Mesenchymal stem cell (in vitro differentiated cells and primary cell): ENCODE results near the gene ATP6V0A1. TPM values are rescaled to one million over a fixed set of nuclear protein-coding genes. Genes with fewer than 3 reads are reported as not detected.

Experiments
- DNase-seq: peaks from one replicate; pipeline ENCODE4 v3.0.0-alpha.2; 2013
- H2AFZ ChIP-seq: one replicate; pipeline ENCODE4 v1.6.1; 2013; ENCODE audit warnings: low read depth, mild to moderate bottlenecking, control low read depth, inconsistent platforms, low read length, moderate library complexity
- H2AK5ac ChIP-seq: 2 replicates; pipeline ENCODE4 v1.6.1; 2013; ENCODE audit warnings: low read length, moderate library complexity, mild to moderate bottlenecking, inconsistent platforms; ENCODE audit not compliant: severe bottlenecking
- H2BK120ac ChIP-seq: one replicate; pipeline ENCODE4 v1.6.1; 2013; ENCODE audit warnings: low read depth, mild to moderate bottlenecking, inconsistent platforms, low read length, moderate library complexity
- H2BK12ac ChIP-seq, 2 experiments: one replicate each; pipeline ENCODE4 v1.6.1; 2013; ENCODE audit warnings: inconsistent platforms in 2 of 2, low read length in 2 of 2, mild to moderate bottlenecking in 2 of 2, moderate library complexity in 2 of 2, control low read depth in 1 of 2
- H2BK15ac ChIP-seq: one replicate; pipeline ENCODE4 v1.6.1; 2013; ENCODE audit warnings: mild to moderate bottlenecking, low read depth, inconsistent platforms; ENCODE audit not compliant: poor library complexity, severe bottlenecking
- H2BK5ac ChIP-seq: 2 replicates; pipeline ENCODE4 v1.6.1; 2013; ENCODE audit warnings: low read depth, mild to moderate bottlenecking, low read length, control low read depth, inconsistent platforms; ENCODE audit not compliant: poor library complexity, severe bottlenecking
- H3K14ac ChIP-seq, 2 experiments: one replicate each; pipeline ENCODE4 v1.6.1; 2013; ENCODE audit warnings: inconsistent platforms in 2 of 2, low read length in 2 of 2, control low read depth in 1 of 2, mild to moderate bottlenecking in 1 of 2, moderate library complexity in 1 of 2
- H3K18ac ChIP-seq, 2 experiments: one replicate each; pipeline ENCODE4 v1.6.1; 2013; ENCODE audit warnings: inconsistent platforms in 2 of 2, low read length in 2 of 2, control low read depth in 1 of 2, low read depth in 1 of 2, mild to moderate bottlenecking in 1 of 2
- H3K23ac ChIP-seq, 2 experiments: one replicate each; pipeline ENCODE4 v1.6.1; 2013; ENCODE audit warnings: inconsistent platforms in 2 of 2, low read length in 2 of 2, mild to moderate bottlenecking in 2 of 2, moderate library complexity in 2 of 2, control low read depth in 1 of 2
- H3K27ac ChIP-seq: 2 replicates; pipeline ENCODE4 v1.5.1; 2013; ENCODE audit warnings: mild to moderate bottlenecking, moderate library complexity, low read length, control low read depth, inconsistent platforms; ENCODE audit not compliant: poor library complexity, severe bottlenecking
- H3K27me3 ChIP-seq, 2 experiments: 2 replicates each; pipeline versions ENCODE4 v1.6.1 to v1.7.0; 2013; ENCODE audit warnings: low read length in 2 of 2, mild to moderate bottlenecking in 2 of 2, moderate library complexity in 2 of 2, control low read depth in 1 of 2, inconsistent platforms in 1 of 2; ENCODE audit not compliant: control insufficient read depth in 1 of 2, insufficient read depth in 1 of 2
- H3K36me3 ChIP-seq, 2 experiments: 2 replicates each; pipeline versions ENCODE4 v1.6.1 to v1.7.0; 2013; ENCODE audit warnings: low read length in 2 of 2, control low read depth in 1 of 2, inconsistent platforms in 1 of 2, low read depth in 1 of 2, mild to moderate bottlenecking in 1 of 2; ENCODE audit not compliant: insufficient read depth in 2 of 2, control insufficient read depth in 1 of 2
- H3K4ac ChIP-seq, 2 experiments: one replicate each; pipeline ENCODE4 v1.6.1; 2013; ENCODE audit warnings: inconsistent platforms in 2 of 2, low read length in 2 of 2, mild to moderate bottlenecking in 2 of 2, moderate library complexity in 2 of 2, control low read depth in 1 of 2, low read depth in 1 of 2
- H3K4me1 ChIP-seq: 2 replicates; pipeline ENCODE4 v1.6.1; 2013; ENCODE audit warnings: low read depth, low read length, control low read depth; ENCODE audit not compliant: control insufficient read depth, insufficient read depth
- H3K4me2 ChIP-seq: 2 replicates; pipeline ENCODE4 v1.6.1; 2013; ENCODE audit warnings: low read length, mild to moderate bottlenecking, inconsistent platforms; ENCODE audit not compliant: poor library complexity, severe bottlenecking
- H3K4me3 ChIP-seq, 2 experiments: 2 replicates each; pipeline versions ENCODE4 v1.5.1 to v1.7.0; 2013; ENCODE audit warnings: low read length in 2 of 2, mild to moderate bottlenecking in 2 of 2, control low read depth in 1 of 2, low read depth in 1 of 2; ENCODE audit not compliant: insufficient read depth in 1 of 2
- H3K79me1 ChIP-seq: replicated peaks from 2 replicates; pipeline ENCODE4 v1.6.1; 2013; ENCODE audit warnings: mild to moderate bottlenecking, control low read depth, low read length, inconsistent platforms; ENCODE audit not compliant: poor library complexity, severe bottlenecking
- H3K9ac ChIP-seq: 2 replicates; pipeline ENCODE4 v1.7.0; 2013; ENCODE audit warnings: mild to moderate bottlenecking, low read length, moderate library complexity
- H3K9me3 ChIP-seq: 2 replicates; pipeline ENCODE4 v1.7.0; 2013; ENCODE audit warnings: mild to moderate bottlenecking, low read length; ENCODE audit not compliant: control insufficient read depth
- H4K8ac ChIP-seq: one replicate; pipeline ENCODE4 v1.6.1; 2013; ENCODE audit warnings: inconsistent platforms, mild to moderate bottlenecking, low read length, moderate library complexity
- H4K91ac ChIP-seq: one replicate; pipeline ENCODE4 v1.6.1; 2013; ENCODE audit warnings: mild to moderate bottlenecking, low read length, inconsistent platforms
- WGBS: methylation state at CpG from one replicate; pipeline ENCODE4 v1.1.7; 2013; ENCODE audit warnings: mixed read lengths; 5-methylcytosine and 5-hydroxymethylcytosine counted together
- small RNA-seq: library from polyadenylated mRNA; stranded (forward); fragments of <200 nt; extraction: miRNeasy Mini kit (QIAGEN cat#:217004); gene quantifications from one replicate; pipeline ENCODE3, GENCODE V24; 2013; ENCODE audit warnings: low read depth

The ATP6V0A1 gene

GRCh38 chr17:42571435-42572225, 113.0 kb downstream of the ATP6V0A1 start:
- WGBS = 83% methylated on average over 9 of the region's 12 CpGs
- H3K79me1 ChIP-seq = peaks cover 26% of the 10 kb centered on the region
- peak overlapping the region; percentile 35 for H3K9ac ChIP-seq
- H2AFZ ChIP-seq = no peak overlapping the region
- H3K27me3 ChIP-seq = no peaks in the 10 kb centered on the region
- peaks cover 12% of the 10 kb centered on the region for H3K4me1 ChIP-seq
- H3K4ac ChIP-seq = no peak overlapping the region
- no peak overlapping the region for H2BK120ac ChIP-seq
- H2BK5ac ChIP-seq = no peak overlapping the region
- no peak overlapping the region for H3K4me3 ChIP-seq
- no peaks in the 10 kb centered on the region for H3K9me3 ChIP-seq
- no peak overlapping the region for H3K14ac ChIP-seq
- H3K23ac ChIP-seq = no peak overlapping the region
- H3K27ac ChIP-seq = no peak overlapping the region
- H3K4me2 ChIP-seq = no peak overlapping the region
- H3K18ac ChIP-seq = no peak overlapping the region
- no peak overlapping the region for H4K8ac ChIP-seq
- H3K36me3 ChIP-seq = peaks cover 57 to 71% of the 10 kb centered on the region in 2 experiments
- no peak for DNase-seq
- no peak overlapping the region for H2BK15ac ChIP-seq
- no peak overlapping the region for H2AK5ac ChIP-seq
- no peak overlapping the region for H4K91ac ChIP-seq
- no peak overlapping the region for H2BK12ac ChIP-seq

Small RNAs within 50 kb of the gene (small RNA-seq; reads per million reads assigned to genes)
- gene MIR548AT (7.2 reads per million, percentile 69 among the genes with 10 or more reads in this experiment), gene RNU7-97P (not detected)
